GM23338 (cell line): ENCODE measurements around the gene FILIP1. TPM values are rescaled to one million over a fixed set of nuclear protein-coding genes. Genes with fewer than 3 reads are reported as not detected.

Experiments
- ATAC-seq: fragments of 200-7000 bp; cut with Tn5 transposase; 3 replicates; pipeline ENCODE4 v1.9.1; 2020
- DNase-seq: peaks from one replicate; pipeline ENCODE4 v3.0.0-alpha.2; 2015; ENCODE audit warnings: low spot score
- H2AFZ ChIP-seq: fragments of 200-600 bp; sonication (generic); 2 replicates; pipeline ENCODE4 v1.8.0; 2016; ENCODE audit warnings: antibody characterized with exemption, mild to moderate bottlenecking, moderate library complexity
- H3F3A ChIP-seq: fragments of 200-600 bp; sonication (generic); replicated peaks from 2 replicates; pipeline ENCODE4 v1.8.0; 2017; ENCODE audit warnings: antibody characterized with exemption, mixed run types, low read depth
- H3K27ac ChIP-seq: fragments of 200-600 bp; sonication (generic); 2 replicates; pipeline ENCODE4 v1.6.1; 2016; ENCODE audit warnings: low read depth
- H3K27me3 ChIP-seq: fragments of 200-600 bp; sonication (generic); 2 replicates; pipeline ENCODE4 v1.8.0; 2016; ENCODE audit warnings: mild to moderate bottlenecking, mixed run types, moderate library complexity; ENCODE audit not compliant: insufficient read depth
- H3K36me3 ChIP-seq: fragments of 200-600 bp; sonication (generic); 2 replicates; pipeline ENCODE4 v1.8.0; 2016; ENCODE audit warnings: mild to moderate bottlenecking; ENCODE audit not compliant: insufficient read depth
- H3K4me1 ChIP-seq: fragments of 200-600 bp; sonication (generic); 2 replicates; pipeline ENCODE4 v1.8.0; 2016; ENCODE audit warnings: mild to moderate bottlenecking, moderate library complexity; ENCODE audit not compliant: insufficient read depth
- H3K4me2 ChIP-seq: fragments of 200-600 bp; sonication (generic); 2 replicates; pipeline ENCODE4 v1.7.1; 2017; ENCODE audit warnings: mixed run types
- H3K4me3 ChIP-seq: fragments of 200-600 bp; sonication (generic); 2 replicates; pipeline ENCODE4 v1.6.1; 2016; ENCODE audit warnings: mixed run types
- H3K79me2 ChIP-seq: fragments of 200-600 bp; sonication (generic); replicated peaks from 2 replicates; pipeline ENCODE4 v1.8.0; 2017; ENCODE audit warnings: mild to moderate bottlenecking; ENCODE audit not compliant: insufficient read depth
- H3K9me2 ChIP-seq: fragments of 200-600 bp; sonication (generic); 2 replicates; pipeline ENCODE4 v1.8.0; 2017; ENCODE audit not compliant: insufficient read depth
- H4K20me1 ChIP-seq: fragments of 200-600 bp; sonication (generic); replicated peaks from 2 replicates; pipeline ENCODE4 v1.8.0; 2017; ENCODE audit warnings: mild to moderate bottlenecking; ENCODE audit not compliant: insufficient read depth
- H3K27ac Mint-ChIP-seq: 2 replicates; pipeline ENCODE4 v1.8.0; 2020; ENCODE audit warnings: inconsistent platforms, mild to moderate bottlenecking, moderate library complexity, mixed read lengths
- H3K27me3 Mint-ChIP-seq: 3 replicates; pipeline ENCODE4 v1.8.0; 2022; ENCODE audit warnings: low read depth, mild to moderate bottlenecking, moderate library complexity, mixed read lengths, inconsistent platforms; ENCODE audit not compliant: insufficient read depth, poor library complexity
- H3K36me3 Mint-ChIP-seq: 3 replicates; pipeline ENCODE4 v1.8.0; 2021; ENCODE audit warnings: low read depth, mild to moderate bottlenecking, inconsistent platforms, moderate library complexity, mixed read lengths
- H3K4me1 Mint-ChIP-seq: 3 replicates; pipeline ENCODE4 v1.8.0; 2020; ENCODE audit warnings: mild to moderate bottlenecking, inconsistent platforms, mixed read lengths
- H3K4me3 Mint-ChIP-seq: 3 replicates; pipeline ENCODE4 v1.8.0; 2021; ENCODE audit warnings: moderate library complexity, mild to moderate bottlenecking, inconsistent platforms, mixed read lengths
- H3K9me3 Mint-ChIP-seq: 3 replicates; pipeline ENCODE4 v1.8.0; 2020; ENCODE audit warnings: moderate library complexity, mild to moderate bottlenecking, inconsistent platforms, mixed read lengths
- CREB1 ChIP-seq: fragments of 250-450 bp; sonication (Bioruptor Pico); IDR thresholded peaks from 2 replicates; pipeline ENCODE4 v1.5.0; 2020; ENCODE audit warnings: low read depth, mild to moderate bottlenecking, moderate library complexity
- STAT1 ChIP-seq: IDR thresholded peaks from one replicate; pipeline ENCODE4 v1.6.1; 2016; ENCODE audit warnings: antibody characterized with exemption; ENCODE audit not compliant: unreplicated experiment
- ZNF114 ChIP-seq: fragments of 250-450 bp; sonication (Bioruptor Pico); IDR thresholded peaks from 2 replicates; pipeline ENCODE4 v1.5.0; 2020; ENCODE audit warnings: mild to moderate bottlenecking, moderate library complexity
- polyA plus RNA-seq: library from polyadenylated mRNA; unstranded; fragments of >200 nt; fragmentation: Nextera tagmentation; extraction: Ambion mirVana; gene quantifications from 2 replicates; pipeline ENCODE4 v1.2.1, GENCODE V29; 2016
- total RNA-seq: library from RNA; depleted of rRNA; stranded (reverse); fragments of >200 nt; shearing (Covaris generic); gene quantifications from 2 replicates; pipeline ENCODE4 v1.2.3, GENCODE V29; 2014
- TF ChIP-seq, protein P1 (sequence below): IDR thresholded peaks from one replicate; pipeline ENCODE4 v1.6.1; 2018; ENCODE audit warnings: antibody characterized with exemption; ENCODE audit not compliant: unreplicated experiment
- TF ChIP-seq, protein P2 (sequence below), 2 experiments: fragments of 200-600 bp in 1 of 2; sonication (generic) in 1 of 2; conservative IDR thresholded peaks; 2 replicates each; pipeline versions ENCODE4 v1.5.1 to v1.6.1; 2016 to 2017; ENCODE audit warnings: antibody characterized with exemption in 2 of 2, low read depth in 2 of 2, mild to moderate bottlenecking in 2 of 2, moderate library complexity in 1 of 2
- TF ChIP-seq, protein P3 (sequence below): fragments of 250-450 bp; sonication (Bioruptor Pico); IDR thresholded peaks from 2 replicates; pipeline ENCODE4 v1.5.0; 2020; ENCODE audit warnings: mild to moderate bottlenecking, moderate library complexity

Gene FILIP1
- total and polyA plus RNA-seq, 2 experiments from 2014 or later: 3.7 to 6.4 TPM

DNA sequence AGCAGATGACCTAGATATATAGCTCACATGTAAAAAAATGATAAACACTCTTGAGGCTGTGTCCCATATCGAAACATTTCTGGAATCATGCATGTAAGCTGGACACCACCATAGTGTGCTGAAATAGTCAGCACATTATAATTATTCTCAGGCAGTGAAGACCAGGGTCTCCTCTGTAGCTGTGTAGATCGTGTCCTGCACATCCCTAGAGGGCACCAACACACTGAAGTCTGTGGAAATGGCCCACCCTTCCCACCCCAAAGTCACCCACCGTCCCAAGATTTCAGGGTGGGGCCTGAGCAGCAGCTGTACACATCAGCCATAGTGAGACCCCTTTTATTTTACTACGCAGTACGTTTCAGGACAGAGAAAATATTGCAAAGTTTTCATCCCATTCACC lies 188.0 kb downstream of the FILIP1 start:
- Mint-ChIP-seq H3K27ac (no peak overlapping the region), H3K36me3 (no peaks in the 10 kb centered on the region), H3K4me1 (peaks cover 2% of the 10 kb centered on the region; the same call in 2 of the 3 replicates), H3K27me3 (no peaks in the 10 kb centered on the region), H3K9me3 (no peaks in the 10 kb centered on the region), H3K4me3 (no peak overlapping the region)
- Histone ChIP-seq H3K27ac (no peak overlapping the region), H3K4me3 (no peak overlapping the region), H3K4me1 (peaks cover 17% of the 10 kb centered on the region), H3K36me3 (no peaks in the 10 kb centered on the region), H3K79me2 (no peaks in the 10 kb centered on the region), H3F3A (no peaks in the 10 kb centered on the region), H3K9me2 (no peaks in the 10 kb centered on the region), H3K4me2 (no peak overlapping the region), H3K27me3 (no peaks in the 10 kb centered on the region), H4K20me1 (no peaks in the 10 kb centered on the region), H2AFZ (no peak overlapping the region)
- no peak for ATAC-seq
- no peak for DNase-seq
- TF ChIP-seq, protein P1, sequence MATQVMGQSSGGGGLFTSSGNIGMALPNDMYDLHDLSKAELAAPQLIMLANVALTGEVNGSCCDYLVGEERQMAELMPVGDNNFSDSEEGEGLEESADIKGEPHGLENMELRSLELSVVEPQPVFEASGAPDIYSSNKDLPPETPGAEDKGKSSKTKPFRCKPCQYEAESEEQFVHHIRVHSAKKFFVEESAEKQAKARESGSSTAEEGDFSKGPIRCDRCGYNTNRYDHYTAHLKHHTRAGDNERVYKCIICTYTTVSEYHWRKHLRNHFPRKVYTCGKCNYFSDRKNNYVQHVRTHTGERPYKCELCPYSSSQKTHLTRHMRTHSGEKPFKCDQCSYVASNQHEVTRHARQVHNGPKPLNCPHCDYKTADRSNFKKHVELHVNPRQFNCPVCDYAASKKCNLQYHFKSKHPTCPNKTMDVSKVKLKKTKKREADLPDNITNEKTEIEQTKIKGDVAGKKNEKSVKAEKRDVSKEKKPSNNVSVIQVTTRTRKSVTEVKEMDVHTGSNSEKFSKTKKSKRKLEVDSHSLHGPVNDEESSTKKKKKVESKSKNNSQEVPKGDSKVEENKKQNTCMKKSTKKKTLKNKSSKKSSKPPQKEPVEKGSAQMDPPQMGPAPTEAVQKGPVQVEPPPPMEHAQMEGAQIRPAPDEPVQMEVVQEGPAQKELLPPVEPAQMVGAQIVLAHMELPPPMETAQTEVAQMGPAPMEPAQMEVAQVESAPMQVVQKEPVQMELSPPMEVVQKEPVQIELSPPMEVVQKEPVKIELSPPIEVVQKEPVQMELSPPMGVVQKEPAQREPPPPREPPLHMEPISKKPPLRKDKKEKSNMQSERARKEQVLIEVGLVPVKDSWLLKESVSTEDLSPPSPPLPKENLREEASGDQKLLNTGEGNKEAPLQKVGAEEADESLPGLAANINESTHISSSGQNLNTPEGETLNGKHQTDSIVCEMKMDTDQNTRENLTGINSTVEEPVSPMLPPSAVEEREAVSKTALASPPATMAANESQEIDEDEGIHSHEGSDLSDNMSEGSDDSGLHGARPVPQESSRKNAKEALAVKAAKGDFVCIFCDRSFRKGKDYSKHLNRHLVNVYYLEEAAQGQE: no peak
- TF ChIP-seq, protein P2, sequence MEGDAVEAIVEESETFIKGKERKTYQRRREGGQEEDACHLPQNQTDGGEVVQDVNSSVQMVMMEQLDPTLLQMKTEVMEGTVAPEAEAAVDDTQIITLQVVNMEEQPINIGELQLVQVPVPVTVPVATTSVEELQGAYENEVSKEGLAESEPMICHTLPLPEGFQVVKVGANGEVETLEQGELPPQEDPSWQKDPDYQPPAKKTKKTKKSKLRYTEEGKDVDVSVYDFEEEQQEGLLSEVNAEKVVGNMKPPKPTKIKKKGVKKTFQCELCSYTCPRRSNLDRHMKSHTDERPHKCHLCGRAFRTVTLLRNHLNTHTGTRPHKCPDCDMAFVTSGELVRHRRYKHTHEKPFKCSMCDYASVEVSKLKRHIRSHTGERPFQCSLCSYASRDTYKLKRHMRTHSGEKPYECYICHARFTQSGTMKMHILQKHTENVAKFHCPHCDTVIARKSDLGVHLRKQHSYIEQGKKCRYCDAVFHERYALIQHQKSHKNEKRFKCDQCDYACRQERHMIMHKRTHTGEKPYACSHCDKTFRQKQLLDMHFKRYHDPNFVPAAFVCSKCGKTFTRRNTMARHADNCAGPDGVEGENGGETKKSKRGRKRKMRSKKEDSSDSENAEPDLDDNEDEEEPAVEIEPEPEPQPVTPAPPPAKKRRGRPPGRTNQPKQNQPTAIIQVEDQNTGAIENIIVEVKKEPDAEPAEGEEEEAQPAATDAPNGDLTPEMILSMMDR (conservative IDR thresholded peaks at IDR 0.05; ENCODE audit: low read depth in 2 of 2): peak in 1 of 2 experiments; percentile 61; a peak in 2 of 4 replicates
- TF ChIP-seq CREB1 (CRISPR knock-in tag): no peak

DNA sequence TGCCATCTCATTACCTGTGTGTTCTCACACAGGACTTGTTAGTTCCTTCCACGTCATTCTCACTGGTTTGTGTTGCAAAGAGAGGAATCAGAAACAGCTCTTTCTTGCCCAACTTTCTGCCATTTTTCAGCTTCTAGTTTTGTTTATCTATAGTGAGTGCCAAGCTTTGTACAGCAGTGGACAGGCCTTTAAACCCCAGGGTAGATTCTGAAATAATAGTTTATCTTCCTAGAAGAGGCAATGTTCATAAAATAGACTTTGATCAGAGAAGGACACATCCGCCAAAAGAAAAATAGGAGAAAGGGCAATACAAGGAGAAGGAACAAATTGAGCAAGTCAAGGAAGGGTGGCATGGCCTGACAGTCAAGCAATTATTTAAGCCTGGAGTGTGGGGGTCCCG lies 191.3 kb downstream of the FILIP1 start:
- DNase-seq (no peak), ATAC-seq (no peak)
- Histone ChIP-seq H3K4me1 (peaks cover 11% of the 10 kb centered on the region), H4K20me1 (no peaks in the 10 kb centered on the region), H3F3A (no peaks in the 10 kb centered on the region), H3K9me2 (no peaks in the 10 kb centered on the region), H3K4me2 (no peak overlapping the region), H3K4me3 (no peak overlapping the region), H3K36me3 (no peaks in the 10 kb centered on the region), H3K27me3 (no peaks in the 10 kb centered on the region), H3K79me2 (no peaks in the 10 kb centered on the region), H2AFZ (no peak overlapping the region), H3K27ac (no peak overlapping the region)
- Mint-ChIP-seq H3K4me3 (no peak overlapping the region), H3K27ac (no peak overlapping the region), H3K36me3 (no peaks in the 10 kb centered on the region), H3K4me1 (peaks cover 13% of the 10 kb centered on the region), H3K27me3 (no peaks in the 10 kb centered on the region), H3K9me3 (no peaks in the 10 kb centered on the region)
- TF ChIP-seq, protein P1: no peak
- TF ChIP-seq STAT1 (no peak), ZNF114 (CRISPR knock-in tag) (no peak)
- TF ChIP-seq, protein P3, sequence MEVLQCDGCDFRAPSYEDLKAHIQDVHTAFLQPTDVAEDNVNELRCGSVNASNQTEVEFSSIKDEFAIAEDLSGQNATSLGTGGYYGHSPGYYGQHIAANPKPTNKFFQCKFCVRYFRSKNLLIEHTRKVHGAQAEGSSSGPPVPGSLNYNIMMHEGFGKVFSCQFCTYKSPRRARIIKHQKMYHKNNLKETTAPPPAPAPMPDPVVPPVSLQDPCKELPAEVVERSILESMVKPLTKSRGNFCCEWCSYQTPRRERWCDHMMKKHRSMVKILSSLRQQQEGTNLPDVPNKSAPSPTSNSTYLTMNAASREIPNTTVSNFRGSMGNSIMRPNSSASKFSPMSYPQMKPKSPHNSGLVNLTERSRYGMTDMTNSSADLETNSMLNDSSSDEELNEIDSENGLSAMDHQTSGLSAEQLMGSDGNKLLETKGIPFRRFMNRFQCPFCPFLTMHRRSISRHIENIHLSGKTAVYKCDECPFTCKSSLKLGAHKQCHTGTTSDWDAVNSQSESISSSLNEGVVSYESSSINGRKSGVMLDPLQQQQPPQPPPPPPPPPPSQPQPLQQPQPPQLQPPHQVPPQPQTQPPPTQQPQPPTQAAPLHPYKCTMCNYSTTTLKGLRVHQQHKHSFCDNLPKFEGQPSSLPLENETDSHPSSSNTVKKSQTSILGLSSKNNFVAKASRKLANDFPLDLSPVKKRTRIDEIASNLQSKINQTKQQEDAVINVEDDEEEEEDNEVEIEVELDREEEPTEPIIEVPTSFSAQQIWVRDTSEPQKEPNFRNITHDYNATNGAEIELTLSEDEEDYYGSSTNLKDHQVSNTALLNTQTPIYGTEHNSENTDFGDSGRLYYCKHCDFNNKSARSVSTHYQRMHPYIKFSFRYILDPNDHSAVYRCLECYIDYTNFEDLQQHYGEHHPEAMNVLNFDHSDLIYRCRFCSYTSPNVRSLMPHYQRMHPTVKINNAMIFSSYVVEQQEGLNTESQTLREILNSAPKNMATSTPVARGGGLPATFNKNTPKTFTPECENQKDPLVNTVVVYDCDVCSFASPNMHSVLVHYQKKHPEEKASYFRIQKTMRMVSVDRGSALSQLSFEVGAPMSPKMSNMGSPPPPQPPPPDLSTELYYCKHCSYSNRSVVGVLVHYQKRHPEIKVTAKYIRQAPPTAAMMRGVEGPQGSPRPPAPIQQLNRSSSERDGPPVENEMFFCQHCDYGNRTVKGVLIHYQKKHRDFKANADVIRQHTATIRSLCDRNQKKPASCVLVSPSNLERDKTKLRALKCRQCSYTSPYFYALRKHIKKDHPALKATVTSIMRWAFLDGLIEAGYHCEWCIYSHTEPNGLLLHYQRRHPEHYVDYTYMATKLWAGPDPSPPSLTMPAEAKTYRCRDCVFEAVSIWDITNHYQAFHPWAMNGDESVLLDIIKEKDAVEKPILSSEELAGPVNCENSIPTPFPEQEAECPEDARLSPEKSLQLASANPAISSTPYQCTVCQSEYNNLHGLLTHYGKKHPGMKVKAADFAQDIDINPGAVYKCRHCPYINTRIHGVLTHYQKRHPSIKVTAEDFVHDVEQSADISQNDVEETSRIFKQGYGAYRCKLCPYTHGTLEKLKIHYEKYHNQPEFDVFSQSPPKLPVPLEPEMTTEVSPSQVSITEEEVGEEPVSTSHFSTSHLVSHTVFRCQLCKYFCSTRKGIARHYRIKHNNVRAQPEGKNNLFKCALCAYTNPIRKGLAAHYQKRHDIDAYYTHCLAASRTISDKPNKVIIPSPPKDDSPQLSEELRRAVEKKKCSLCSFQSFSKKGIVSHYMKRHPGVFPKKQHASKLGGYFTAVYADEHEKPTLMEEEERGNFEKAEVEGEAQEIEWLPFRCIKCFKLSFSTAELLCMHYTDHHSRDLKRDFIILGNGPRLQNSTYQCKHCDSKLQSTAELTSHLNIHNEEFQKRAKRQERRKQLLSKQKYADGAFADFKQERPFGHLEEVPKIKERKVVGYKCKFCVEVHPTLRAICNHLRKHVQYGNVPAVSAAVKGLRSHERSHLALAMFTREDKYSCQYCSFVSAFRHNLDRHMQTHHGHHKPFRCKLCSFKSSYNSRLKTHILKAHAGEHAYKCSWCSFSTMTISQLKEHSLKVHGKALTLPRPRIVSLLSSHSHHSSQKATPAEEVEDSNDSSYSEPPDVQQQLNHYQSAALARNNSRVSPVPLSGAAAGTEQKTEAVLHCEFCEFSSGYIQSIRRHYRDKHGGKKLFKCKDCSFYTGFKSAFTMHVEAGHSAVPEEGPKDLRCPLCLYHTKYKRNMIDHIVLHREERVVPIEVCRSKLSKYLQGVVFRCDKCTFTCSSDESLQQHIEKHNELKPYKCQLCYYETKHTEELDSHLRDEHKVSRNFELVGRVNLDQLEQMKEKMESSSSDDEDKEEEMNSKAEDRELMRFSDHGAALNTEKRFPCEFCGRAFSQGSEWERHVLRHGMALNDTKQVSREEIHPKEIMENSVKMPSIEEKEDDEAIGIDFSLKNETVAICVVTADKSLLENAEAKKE (CRISPR knock-in tag): no peak
